Retinal pigment epithelial cell (primary cell): ENCODE data around the gene TTC31.

ENCODE experiments used
- DNase-seq: peaks from one replicate; pipeline ENCODE4 v3.0.0-alpha.2; 2010; ENCODE audit warnings: low read depth
- H3K4me3 ChIP-seq: 2 replicates; pipeline ENCODE4 v1.5.1; 2011; ENCODE audit warnings: mild to moderate bottlenecking, low read length, control low read depth, moderate library complexity
- CTCF ChIP-seq: conservative IDR thresholded peaks from 2 replicates; pipeline ENCODE4 v1.5.1; 2011; ENCODE audit warnings: low read depth, low read length, control low read depth, inconsistent platforms

TTC31 gene

GRCh38 chr2:74534411-74534810 is 51.5 kb downstream of the TTC31 start:
- no peak for DNase-seq
- no peak for TF ChIP-seq CTCF
- H3K4me3 ChIP-seq, result no peak overlapping the region

- DNase-seq, result no peak
- H3K4me3 ChIP-seq, result no peak overlapping the region
- no peak for TF ChIP-seq CTCF
Measured at GRCh38 chr2:74535440-74535965, 52.6 kb downstream of the TTC31 start.

GRCh38 chr2:74536166-74536950 is 53.5 kb downstream of the TTC31 start:
- DNase-seq, result no peak
- no peak for TF ChIP-seq CTCF

GRCh38 chr2:74537140-74537539 is 54.3 kb downstream of the TTC31 start:
- no peak overlapping the region for H3K4me3 ChIP-seq
- DNase-seq, result no peak
- no peak for TF ChIP-seq CTCF

More at GRCh38 chr2:74536166-74536950, 53.5 kb downstream of the TTC31 start:
- no peak overlapping the region for H3K4me3 ChIP-seq

GRCh38 chr2:74538881-74539339 is 56.0 kb downstream of the TTC31 start:
- DNase-seq, result no peak
- no peak overlapping the region for H3K4me3 ChIP-seq
- no peak for TF ChIP-seq CTCF

- no peak for DNase-seq
- no peak for TF ChIP-seq CTCF
- no peak overlapping the region for H3K4me3 ChIP-seq
Measured at GRCh38 chr2:74540291-74540690, 57.4 kb downstream of the TTC31 start.

- no peak for TF ChIP-seq CTCF
- H3K4me3 ChIP-seq, result no peak overlapping the region
- DNase-seq, result no peak
Measured at GRCh38 chr2:74542978-74543377, 60.1 kb downstream of the TTC31 start.
